ELR (cell line): ENCODE data around the gene D2HGDH.
"Not testable (repeated sequence)": the region's sequence is repeated elsewhere in the genome, so short reads cannot be mapped to it uniquely, and the experiment has no call there.

Experiments
- DNase-seq: peaks from one replicate; pipeline ENCODE4 v3.0.0-alpha.2; 2015; ENCODE audit warnings: low read depth

The D2HGDH gene

GRCh38 chr2:241768850-241769249 is 34.4 kb downstream of the D2HGDH start:
- no peak for DNase-seq

DNA sequence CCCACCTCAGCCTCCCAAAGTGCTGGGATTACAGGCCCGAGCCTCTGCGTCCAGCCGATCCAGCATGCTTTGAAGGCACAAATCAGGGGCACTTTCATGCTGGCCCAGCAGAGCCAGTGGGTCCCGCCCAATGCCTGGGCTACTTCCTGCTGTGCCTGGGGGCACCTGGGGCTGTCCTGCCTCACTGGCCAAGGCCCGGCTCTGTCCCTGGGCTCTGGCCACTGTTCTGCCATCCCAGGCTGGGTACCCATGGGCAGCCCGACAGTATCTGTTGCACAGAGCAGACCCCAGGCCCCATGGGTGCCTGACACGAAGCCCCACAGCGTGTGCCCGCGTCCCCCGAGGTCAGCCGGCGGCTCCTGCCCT is 35.4 kb downstream of the D2HGDH start:
- DNase-seq = no peak

DNA sequence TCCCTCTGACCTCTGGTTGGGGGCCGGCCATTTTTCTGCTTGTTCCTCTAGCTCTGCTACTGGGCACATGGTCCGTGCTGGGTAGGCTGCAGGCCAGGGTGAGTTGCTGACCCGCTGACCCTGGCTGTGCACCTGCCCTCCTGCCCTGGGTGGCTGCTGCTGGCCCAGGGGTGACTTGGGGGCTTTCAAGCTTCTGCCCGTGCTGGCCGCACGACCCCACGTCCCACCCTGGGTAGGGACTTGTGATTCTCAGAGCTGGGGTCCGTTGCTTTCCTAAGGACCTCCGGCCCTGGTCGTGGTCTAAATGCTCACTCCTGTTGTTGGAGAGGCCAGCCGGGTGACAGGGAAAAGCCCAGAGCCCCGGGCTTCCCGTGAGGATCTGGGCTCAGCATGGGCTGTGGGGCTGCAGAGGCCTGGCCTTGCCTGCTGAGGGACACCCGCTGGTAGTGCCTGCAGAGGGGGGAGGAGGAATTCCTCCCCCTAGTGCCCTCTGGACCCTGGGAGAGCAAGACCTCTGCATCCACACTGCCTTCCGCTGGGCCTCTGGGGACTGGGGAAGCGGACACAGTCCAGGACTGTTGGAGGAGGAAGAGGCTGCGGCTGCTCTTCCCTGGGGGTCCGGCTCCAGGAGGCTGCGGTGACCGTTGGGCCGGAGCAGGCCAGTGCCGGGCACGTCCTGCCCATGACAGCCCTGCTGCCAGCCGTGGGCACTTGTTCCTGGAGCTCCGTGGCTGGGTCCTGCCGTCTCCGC is 35.9 kb downstream of the D2HGDH start:
- DNase-seq = no peak

DNA sequence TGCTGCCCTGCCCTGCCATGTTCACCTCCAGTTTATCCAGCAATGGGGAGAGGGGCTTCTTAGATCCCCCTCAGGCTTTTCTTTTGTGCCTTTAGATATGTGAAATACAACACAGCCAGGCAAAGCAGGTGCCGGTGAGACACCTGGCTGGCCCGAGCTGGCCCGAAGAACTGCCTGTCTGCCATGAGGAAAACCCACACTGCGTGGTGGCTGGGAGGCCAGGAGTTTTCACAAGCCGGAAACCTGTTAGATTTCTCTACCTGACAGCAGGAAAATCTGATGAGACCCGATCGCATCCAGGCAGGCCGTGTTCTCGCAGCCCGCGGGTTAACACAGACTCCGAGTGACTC is 36.5 kb downstream of the D2HGDH start:
- no peak for DNase-seq

GRCh38 chr2:241771286-241772062 is 37.0 kb downstream of the D2HGDH start:
- DNase-seq = no peak

DNA sequence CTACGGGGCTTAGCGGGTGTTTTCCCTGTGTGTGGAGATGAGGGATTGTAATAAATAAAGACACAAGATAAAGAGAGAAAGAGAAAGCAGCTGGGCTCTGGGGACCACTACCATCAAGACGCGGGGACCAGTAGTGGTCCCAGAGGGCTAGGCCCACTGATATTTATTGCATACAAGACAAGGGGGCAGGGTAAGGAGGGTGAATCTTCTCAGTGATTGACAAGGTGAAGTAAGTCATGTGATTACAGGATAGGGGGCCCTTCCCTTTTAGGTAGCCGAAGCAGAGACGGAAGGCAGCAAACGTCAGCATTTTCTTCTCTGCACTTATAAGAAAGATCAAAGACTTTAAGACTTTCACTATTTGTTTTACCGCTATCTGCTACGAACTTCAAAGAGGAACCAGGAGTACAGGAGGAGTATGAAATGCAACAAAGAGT is 37.7 kb downstream of the D2HGDH start:
- no peak for DNase-seq

GRCh38 chr2:241773511-241774418 is 39.3 kb downstream of the D2HGDH start:
- no peak for DNase-seq

DNA sequence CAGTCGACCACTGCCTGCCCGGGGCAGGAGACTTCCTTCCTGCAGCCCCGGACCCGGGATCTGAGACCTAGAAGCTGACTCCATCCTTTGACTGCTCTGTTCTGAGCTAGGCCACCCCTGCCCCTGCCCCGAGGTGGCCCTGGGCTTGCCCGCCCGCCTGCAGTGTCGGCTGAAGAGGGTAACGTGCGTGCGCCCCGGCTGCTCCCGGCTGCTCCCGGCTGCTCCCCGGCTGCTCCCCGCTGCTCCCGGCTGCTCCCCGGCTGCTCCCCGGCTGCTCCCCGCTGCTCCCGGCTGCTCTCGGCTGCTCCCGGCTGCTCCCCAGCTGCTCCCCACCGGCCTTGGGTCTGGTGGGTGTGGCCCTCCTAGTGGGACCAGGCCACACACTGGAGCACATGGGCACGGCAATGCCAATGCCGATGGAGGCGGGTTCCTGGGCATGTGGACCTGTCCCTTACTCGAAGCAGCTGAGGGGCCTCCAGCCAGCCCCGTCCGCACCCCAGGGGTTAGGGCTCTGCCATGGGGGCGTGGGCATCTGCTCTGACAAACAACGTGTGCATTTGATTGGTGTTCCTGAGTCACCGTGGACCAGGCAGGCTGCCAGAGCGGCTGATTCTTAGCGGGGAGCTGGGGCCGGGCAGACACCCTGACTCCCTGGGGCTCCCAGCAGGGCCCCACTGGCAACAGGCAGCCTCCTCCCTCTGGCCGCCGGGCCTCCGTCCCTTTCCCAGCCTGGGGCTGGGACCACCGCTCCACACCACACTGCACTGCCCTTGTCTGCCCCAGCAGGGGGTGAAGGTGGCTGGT is 40.2 kb downstream of the D2HGDH start:
- DNase-seq = peak; percentile 83

DNA sequence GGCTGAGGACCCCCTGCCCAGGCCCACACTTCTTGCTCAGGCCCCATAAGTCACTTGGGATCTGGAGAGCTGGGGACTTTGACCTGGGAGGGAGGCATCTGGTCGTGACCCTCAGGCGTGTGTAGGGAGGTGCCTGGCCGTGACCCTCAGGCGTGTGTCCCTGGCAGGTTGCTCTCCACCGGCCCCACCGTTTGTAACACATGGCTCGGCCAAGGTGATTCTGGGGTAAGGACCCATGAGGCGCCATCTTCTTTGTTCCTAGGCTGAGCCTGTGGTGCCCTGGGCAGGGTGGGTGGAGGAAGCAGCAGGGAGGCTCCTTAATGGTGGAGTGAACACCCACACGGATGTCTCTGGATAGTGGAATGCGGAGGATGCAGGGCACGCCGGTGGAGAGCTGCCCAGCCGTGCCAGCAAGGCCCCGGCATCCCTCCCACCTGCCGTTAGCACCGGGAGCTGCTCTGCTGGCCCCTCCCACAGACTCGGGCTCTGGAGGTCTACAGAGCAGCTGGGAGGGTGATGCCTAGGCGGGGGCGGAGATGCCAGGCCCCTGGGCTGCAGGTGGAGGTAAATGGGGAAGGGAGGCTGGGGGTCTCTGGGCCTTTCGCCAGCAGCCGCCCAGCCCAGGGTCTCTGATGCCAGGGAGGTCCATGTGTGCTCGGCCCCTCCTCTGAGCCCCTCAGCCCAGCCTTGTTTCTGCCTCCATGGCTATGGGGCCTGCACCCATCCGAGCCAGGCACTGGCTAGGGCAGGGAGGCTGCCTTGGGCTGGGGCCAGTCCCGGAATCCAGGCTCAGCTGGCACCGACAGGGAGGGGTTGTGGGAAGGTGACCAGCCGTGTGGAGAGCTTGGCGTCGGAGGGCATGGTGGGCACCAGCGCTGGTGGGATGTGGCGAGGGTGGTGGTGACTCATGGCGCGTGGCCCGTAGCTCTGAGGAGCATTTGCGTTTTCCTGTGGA is 41.1 kb downstream of the D2HGDH start:
- no peak for DNase-seq

DNA sequence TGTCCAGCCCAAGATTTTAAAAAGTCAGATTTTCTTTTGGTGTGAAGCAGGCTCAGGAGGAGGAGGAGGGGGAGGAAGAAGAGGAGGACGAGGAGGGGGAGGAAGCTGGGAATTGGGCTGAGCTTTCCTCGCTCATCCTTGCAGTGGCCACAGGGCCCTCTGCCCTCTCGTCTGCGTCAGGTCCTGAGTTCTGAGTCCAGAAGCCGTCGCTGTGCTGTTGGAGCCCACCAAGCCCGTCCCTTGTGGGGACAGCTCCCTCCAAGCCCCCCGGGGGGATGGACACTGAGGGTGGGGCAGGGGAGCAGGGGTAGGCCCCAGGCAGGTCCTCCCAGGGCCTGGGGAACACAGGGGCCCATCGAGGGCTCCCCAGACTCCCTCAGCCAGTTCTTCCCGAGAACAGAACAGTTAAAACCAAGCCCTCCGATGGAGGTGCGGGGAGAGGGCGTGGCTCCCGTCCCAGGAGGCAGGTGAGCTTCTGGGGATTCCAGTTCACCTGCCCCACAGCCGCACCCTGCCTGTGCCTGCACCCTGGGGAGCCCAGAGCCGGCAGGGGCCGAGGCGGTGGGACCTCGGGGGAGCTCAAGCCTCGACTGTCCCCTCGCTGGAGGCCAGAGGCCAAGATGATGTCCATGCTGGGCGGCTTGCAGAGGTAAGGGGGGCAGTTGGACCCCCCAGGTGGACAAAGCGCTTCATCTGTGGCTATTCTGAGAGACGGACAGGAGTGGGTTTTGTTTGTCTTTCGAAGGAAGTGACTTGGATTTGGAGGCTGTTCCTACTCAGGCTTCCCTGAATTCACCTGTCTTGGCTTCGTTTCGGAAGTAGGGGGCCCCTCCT is 42.1 kb downstream of the D2HGDH start, which contains the start of gene GAL3ST2:
TSS of gene GAL3ST2 (plus strand) at position 487 of the 834 bp plus-strand sequence. CDS start at position 621, 134 bp downstream.
- no peak for DNase-seq

- no peak for DNase-seq
Measured at GRCh38 chr2:241777170-241777685, 42.8 kb downstream of the D2HGDH start.

DNA sequence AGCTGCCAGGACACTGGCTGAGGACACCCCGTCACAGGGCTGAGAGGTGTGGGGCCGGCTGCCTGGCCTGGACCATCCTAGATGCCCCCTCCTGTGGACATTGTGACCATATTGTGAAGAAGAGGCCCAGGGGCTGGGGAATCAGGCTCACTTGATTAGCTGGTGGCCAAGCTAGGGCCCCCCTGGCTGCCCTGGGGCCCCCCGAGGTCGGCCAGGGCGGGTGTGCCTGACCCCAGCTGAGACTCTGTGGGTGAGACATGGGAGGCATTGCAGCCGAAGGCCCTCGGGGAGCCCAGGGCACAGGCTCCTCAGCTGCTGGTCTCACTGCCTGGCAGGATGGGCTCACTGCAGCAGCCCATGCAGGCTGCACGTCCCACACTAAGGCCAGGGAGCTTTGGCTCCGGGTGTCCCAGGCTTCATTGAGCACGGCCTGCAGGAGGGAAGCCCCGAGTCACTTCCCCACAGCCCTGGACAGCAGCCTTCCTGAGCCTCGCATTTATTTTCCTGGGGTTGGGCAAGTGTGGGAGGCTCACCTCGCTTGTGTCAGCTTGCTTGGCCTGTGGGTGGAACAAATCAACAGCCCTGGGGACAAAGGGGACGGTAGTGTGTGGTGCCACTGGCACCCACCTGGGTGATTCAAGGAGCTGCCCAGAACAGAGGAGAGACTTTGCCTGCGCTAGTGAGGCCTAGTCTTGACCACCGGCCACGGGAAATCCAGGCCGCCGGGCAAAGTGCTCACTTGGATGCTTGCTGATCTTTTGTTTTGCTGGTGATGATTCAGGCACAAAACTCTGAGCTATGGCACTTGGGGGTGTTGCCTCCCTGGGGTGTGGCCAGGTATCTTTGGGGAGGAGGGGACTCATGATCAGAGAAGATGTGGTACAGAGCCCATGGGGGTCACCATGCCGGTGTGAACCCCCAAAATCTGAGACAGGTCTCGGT is 43.5 kb downstream of the D2HGDH start:
- no peak for DNase-seq

- DNase-seq = no peak
Measured at GRCh38 chr2:241780939-241781569, 46.6 kb downstream of the D2HGDH start.

GRCh38 chr2:241782053-241782452 is 47.6 kb downstream of the D2HGDH start:
- DNase-seq = not testable (repeated sequence)

DNA sequence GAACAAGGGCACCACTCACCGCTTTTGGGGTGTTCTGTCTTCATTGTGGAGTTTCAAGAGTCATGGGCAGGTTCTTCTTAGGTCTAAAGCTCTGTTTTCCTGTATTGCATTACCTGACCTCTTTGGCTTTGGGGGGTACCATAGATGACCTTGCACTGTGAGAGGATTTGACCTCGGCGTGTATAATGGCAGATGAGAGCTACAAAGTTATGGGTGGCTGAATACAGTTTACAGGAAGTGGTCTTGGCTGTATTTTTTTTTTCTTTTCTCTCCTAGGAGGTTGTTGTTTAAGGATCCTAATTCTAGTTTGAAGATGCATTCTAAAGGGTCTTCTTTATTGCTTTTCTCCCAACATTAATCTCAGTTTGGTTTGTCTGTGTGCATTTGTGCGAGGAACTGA is 53.7 kb downstream of the D2HGDH start:
- DNase-seq = no peak

DNA sequence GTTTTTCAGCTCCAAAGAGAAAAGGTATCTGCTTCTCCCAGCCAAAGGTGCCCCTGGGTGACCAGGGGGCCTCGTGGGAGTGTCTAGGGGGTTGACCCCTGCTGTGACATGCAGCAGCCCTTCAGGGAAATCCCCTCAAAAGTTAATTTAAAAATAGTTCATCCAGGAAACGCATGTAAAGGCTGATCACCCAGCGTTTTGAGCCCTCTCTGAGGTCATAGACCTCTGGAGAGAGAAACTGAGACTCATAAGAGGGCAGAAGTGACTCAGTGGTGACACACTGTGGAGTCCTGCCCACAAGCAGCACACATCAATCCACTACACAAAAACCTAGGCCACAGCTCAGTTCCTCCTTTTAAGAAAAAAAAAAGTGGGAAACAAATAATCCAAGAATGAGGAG is 54.1 kb downstream of the D2HGDH start:
- DNase-seq = peak; percentile 36

GRCh38 chr2:241791385-241791784 is 57.0 kb downstream of the D2HGDH start:
- DNase-seq = peak; percentile 29

- no peak for DNase-seq
Measured at GRCh38 chr2:241793385-241793784, 59.0 kb downstream of the D2HGDH start.
